Measurements from ENCODE around the gene SCFD1. TPM values are rescaled to one million over a fixed set of nuclear protein-coding genes. Genes with fewer than 3 reads are reported as not detected.

Gene SCFD1
- total RNA-seq, 1 donor from 2014 or later = 38.7 TPM

GRCh38 chr14:30708157-30708556, 86.0 kb downstream of the SCFD1 start:
- DNase-seq (ENCODE audit: low spot score) = no peak
- no peak overlapping the region for H3K4me3 Mint-ChIP-seq (ENCODE audit: unreplicated experiment)
- TF ChIP-seq, protein P1, sequence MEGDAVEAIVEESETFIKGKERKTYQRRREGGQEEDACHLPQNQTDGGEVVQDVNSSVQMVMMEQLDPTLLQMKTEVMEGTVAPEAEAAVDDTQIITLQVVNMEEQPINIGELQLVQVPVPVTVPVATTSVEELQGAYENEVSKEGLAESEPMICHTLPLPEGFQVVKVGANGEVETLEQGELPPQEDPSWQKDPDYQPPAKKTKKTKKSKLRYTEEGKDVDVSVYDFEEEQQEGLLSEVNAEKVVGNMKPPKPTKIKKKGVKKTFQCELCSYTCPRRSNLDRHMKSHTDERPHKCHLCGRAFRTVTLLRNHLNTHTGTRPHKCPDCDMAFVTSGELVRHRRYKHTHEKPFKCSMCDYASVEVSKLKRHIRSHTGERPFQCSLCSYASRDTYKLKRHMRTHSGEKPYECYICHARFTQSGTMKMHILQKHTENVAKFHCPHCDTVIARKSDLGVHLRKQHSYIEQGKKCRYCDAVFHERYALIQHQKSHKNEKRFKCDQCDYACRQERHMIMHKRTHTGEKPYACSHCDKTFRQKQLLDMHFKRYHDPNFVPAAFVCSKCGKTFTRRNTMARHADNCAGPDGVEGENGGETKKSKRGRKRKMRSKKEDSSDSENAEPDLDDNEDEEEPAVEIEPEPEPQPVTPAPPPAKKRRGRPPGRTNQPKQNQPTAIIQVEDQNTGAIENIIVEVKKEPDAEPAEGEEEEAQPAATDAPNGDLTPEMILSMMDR (IDR thresholded peaks at IDR 0.05; ENCODE audit: unreplicated experiment) = no peak
- H3K9me3 Mint-ChIP-seq (ENCODE audit: unreplicated experiment) = no peaks in the 10 kb centered on the region
- H3K4me1 Mint-ChIP-seq (ENCODE audit: unreplicated experiment) = peaks cover 6% of the 10 kb centered on the region
- no peak overlapping the region for H3K27ac Mint-ChIP-seq (ENCODE audit: unreplicated experiment)
- H3K27me3 Mint-ChIP-seq (ENCODE audit: unreplicated experiment) = no peaks in the 10 kb centered on the region
- no peaks in the 10 kb centered on the region for H3K36me3 Mint-ChIP-seq (ENCODE audit: low read depth, unreplicated experiment)

DNA sequence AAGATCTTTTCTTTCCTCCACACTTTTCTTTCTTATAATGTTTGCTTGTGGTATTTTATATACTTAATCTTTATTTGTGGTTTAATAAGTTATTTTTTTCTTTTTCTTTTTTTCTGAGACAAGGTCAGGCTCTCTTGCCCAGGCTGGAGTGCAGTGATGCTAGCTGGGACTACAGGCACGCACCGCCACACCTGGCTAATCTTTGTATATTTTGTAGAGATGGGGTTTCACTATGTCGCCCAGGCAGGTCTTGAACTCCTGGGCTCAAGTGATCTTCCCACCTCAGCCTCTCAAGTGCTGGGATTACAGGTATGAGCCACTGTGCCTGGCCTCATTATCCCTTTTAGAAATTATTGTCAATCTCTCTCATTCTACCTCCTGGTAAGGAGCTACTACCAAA, 87.1 kb downstream of the SCFD1 start:
- H3K4me3 Mint-ChIP-seq (ENCODE audit: unreplicated experiment) = no peak overlapping the region
- no peaks in the 10 kb centered on the region for H3K36me3 Mint-ChIP-seq (ENCODE audit: low read depth, unreplicated experiment)
- H3K9me3 Mint-ChIP-seq (ENCODE audit: unreplicated experiment) = no peaks in the 10 kb centered on the region
- no peak for DNase-seq (ENCODE audit: low spot score)
- TF ChIP-seq, protein P1 (IDR thresholded peaks at IDR 0.05; ENCODE audit: unreplicated experiment) = no peak
- H3K27ac Mint-ChIP-seq (ENCODE audit: unreplicated experiment) = no peak overlapping the region
- H3K27me3 Mint-ChIP-seq (ENCODE audit: unreplicated experiment) = no peaks in the 10 kb centered on the region
- peaks cover 6% of the 10 kb centered on the region for H3K4me1 Mint-ChIP-seq (ENCODE audit: unreplicated experiment)

- TF ChIP-seq, protein P1 (IDR thresholded peaks at IDR 0.05; ENCODE audit: unreplicated experiment) = no peak
- Mint-ChIP-seq H3K4me3 (ENCODE audit: unreplicated experiment) (no peak overlapping the region), H3K27ac (ENCODE audit: unreplicated experiment) (no peak overlapping the region), H3K4me1 (ENCODE audit: unreplicated experiment) (peaks cover 6% of the 10 kb centered on the region), H3K9me3 (ENCODE audit: unreplicated experiment) (no peaks in the 10 kb centered on the region), H3K27me3 (ENCODE audit: unreplicated experiment) (no peaks in the 10 kb centered on the region), H3K36me3 (ENCODE audit: low read depth, unreplicated experiment) (no peaks in the 10 kb centered on the region)
- no peak for DNase-seq (ENCODE audit: low spot score)
These were observed 88.8 kb downstream of the SCFD1 start for GRCh38 chr14:30710876-30711275.

GRCh38 chr14:30719137-30719536, 97.0 kb downstream of the SCFD1 start:
- TF ChIP-seq, protein P1 (IDR thresholded peaks at IDR 0.05; ENCODE audit: unreplicated experiment) = no peak
- H3K9me3 Mint-ChIP-seq (ENCODE audit: unreplicated experiment) = no peaks in the 10 kb centered on the region
- peaks cover 7% of the 10 kb centered on the region for H3K4me1 Mint-ChIP-seq (ENCODE audit: unreplicated experiment)
- H3K4me3 Mint-ChIP-seq (ENCODE audit: unreplicated experiment) = no peak overlapping the region
- DNase-seq (ENCODE audit: low spot score) = no peak
- no peaks in the 10 kb centered on the region for H3K36me3 Mint-ChIP-seq (ENCODE audit: low read depth, unreplicated experiment)
- H3K27me3 Mint-ChIP-seq (ENCODE audit: unreplicated experiment) = no peaks in the 10 kb centered on the region
- no peak overlapping the region for H3K27ac Mint-ChIP-seq (ENCODE audit: unreplicated experiment)

DNA sequence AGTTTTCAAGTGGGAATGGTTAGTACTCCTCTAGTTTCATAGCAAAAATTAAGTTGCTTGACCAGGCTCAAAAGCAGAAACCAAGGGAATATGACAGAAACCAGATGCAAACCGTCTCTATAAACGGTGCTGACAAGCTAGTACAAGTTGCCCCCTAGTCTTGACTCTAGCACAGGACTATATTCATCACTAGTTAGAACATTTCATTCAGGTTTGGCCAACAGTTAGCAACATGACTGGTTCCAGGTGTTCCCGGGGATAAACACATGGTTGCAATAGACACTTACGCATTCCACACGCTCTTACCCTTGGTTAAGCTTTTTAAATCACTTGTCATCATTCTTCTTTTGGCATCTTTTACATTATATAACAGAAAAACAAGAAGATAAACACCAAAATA, 103.6 kb downstream of the SCFD1 start:
- Mint-ChIP-seq H3K4me1 (ENCODE audit: unreplicated experiment) (peaks cover 12% of the 10 kb centered on the region), H3K36me3 (ENCODE audit: low read depth, unreplicated experiment) (peaks cover 13% of the 10 kb centered on the region), H3K27me3 (ENCODE audit: unreplicated experiment) (no peaks in the 10 kb centered on the region), H3K27ac (ENCODE audit: unreplicated experiment) (no peak overlapping the region), H3K4me3 (ENCODE audit: unreplicated experiment) (no peak overlapping the region), H3K9me3 (ENCODE audit: unreplicated experiment) (no peaks in the 10 kb centered on the region)
- no peak for DNase-seq (ENCODE audit: low spot score)
- TF ChIP-seq, protein P1 (IDR thresholded peaks at IDR 0.05; ENCODE audit: unreplicated experiment) = no peak
